ENCODE measurements around the gene CAPN10.

CAPN10 gene

GRCh38 chr2:240642061-240642805 is 55.7 kb downstream of the CAPN10 start:
- DNase-seq: no peak

DNA sequence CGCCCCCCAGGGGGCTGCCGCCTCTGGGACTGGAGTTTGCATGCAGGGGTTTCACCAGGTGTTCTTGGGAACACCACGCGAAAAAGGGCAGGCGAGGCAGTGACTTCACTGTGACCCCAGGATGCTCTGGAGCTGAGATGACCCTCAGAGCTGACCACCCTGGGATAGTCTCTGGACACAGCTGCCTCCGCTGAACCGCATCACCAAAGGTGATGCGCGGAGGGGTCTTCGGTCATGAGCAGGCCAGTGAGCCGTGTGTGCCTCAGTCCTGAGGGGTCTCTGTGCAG is 56.2 kb downstream of the CAPN10 start:
- no peak for DNase-seq

- no peak for DNase-seq
These were observed 56.7 kb downstream of the CAPN10 start for GRCh38 chr2:240643093-240643810.

DNA sequence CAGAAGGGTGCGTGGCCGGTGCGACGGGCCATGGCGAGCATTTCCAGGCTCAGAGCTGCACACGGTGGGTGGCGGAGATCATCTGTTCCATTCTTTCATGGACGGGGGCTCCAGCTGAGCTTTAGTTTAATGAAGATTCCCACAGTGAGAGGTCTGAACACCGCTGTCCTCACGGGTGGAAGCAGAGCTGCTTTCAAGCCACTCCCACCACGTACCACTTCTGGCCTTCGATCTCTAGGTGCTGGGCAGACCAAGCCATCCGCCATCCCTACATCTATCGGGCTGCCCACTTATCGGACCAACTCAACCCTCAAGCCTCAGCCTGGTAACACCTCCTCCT is 57.2 kb downstream of the CAPN10 start:
- DNase-seq: no peak

- DNase-seq: no peak
These were observed 57.7 kb downstream of the CAPN10 start for GRCh38 chr2:240644171-240644651.

- DNase-seq: no peak
These were observed 58.3 kb downstream of the CAPN10 start for GRCh38 chr2:240644859-240645301.

DNA sequence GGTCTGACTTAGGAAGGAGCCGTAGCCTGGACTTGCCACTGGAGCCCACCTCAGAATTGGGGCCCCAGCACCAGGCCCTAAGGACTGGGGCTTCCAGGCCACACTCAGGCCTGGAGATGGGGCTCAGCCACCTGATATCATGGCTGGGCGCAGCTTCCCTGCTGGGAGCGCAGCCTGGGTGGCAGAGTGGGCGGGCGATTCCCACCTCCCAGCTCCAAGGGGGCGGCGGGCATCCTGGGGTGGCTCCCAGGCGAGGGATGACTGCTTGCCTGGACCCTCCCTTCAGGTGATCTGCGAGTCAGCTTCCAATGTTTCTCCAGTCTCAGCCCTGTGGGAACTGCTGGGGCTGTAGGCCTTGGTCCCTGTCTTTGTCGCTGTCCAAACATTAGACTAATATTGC is 58.8 kb downstream of the CAPN10 start:
- DNase-seq: no peak

DNA sequence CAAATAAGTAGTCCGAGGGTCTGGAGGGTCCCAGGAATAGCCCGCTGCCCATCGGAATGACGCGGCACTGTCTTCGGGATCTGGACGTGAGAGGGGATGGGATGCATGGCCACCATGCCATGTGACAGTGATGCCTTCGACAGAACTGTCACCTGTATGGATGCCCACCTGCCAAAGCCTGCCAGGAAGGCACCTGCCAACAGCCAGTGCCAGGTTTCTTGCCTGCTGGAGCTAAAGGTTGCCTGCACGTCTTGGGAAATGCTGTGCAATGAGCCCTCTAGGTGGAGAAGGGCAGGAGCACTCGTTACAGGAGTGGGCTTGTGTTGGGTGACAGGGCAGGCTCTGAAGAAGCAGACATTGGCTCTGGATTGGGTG is 59.3 kb downstream of the CAPN10 start:
- DNase-seq: no peak

DNA sequence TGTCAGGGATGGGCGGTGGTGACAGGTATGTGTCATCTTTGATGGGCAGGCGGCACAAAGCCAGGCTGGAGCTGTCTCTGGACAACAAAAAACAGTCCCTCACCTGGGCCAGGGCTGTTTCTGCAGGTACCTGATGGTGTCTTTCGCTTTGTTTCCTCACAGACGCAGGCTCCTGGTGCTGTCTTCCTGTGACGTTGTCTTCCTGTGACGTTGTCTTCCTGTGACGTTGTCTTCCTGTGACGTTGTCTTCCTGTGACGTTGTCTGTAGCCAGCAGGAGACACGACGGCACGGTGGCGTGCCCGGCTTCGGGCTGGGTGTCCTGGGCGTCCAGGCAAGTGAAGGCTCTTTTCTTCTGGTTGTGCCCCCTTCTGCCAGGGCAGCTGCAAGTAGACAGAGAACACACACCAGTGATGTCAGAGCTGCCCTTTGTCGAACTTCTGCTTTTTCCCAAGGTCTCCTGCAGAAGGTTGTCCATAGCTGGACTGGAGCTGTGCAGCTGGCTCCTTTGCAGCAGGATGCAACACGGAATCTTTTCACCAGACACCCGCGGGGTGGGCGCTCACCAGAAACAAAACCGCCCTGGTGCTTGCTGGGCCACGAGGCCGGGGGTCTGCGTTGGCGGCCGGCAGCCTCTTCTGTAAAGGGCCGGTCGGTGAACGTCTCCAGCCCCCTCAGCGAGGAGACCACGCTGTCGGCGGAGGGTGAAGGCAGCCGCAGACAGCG is 59.8 kb downstream of the CAPN10 start:
- peak; percentile 19 for DNase-seq

- no peak for DNase-seq
These were observed 60.5 kb downstream of the CAPN10 start for GRCh38 chr2:240646900-240647502.

- no peak for DNase-seq
These were observed 61.1 kb downstream of the CAPN10 start for GRCh38 chr2:240647503-240648154.

DNA sequence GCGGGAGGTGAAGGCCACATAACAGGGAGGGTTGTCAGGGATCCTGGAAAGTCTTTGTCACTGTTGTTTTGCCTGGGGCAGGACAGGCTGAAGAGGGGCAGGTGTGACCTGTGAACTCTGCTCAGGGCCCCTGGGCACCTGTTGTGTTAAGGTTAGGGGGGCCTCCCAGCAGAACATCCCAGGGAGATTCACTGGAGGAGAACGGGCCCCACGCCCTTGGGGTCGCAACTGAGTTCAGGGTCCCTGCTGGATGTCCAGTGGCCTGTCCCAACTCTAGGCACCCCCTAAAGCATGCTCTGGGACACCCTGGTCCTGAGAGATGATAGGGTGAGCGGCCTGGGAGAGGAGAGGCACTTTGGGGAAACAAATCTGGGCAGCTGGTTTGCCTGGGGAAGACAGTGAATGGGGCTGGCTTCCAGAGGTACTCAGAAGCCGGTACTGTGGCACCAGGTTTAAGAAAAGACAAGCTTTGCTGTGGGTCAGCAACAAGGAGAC is 61.7 kb downstream of the CAPN10 start:
- DNase-seq: no peak
